ENCODE results near the gene ADRM1. TPM values are rescaled to one million over a fixed set of nuclear protein-coding genes. Genes with fewer than 3 reads are reported as not detected.

Gene ADRM1
- total and polyA plus RNA-seq, 2 of the 4 experiments (the other 2 are of a cell fraction), result 103 to 149 TPM

- no peaks in the 10 kb centered on the region for H3K4me1 ChIP-seq (ENCODE audit: control insufficient read depth, insufficient read depth, low read length)
- no peak overlapping the region for H2BK5ac ChIP-seq (ENCODE audit: low read depth, low read length, poor library complexity, severe bottlenecking)
- WGBS, 2 experiments (ENCODE audit: extremely low coverage in 2 of 2, insufficient read length in 1 of 2), result 95% methylated on average over 8 of the region's 19 CpGs; no CpG with 5 or more reads in 1 of the 2 experiments
- DNase-seq, result no peak
- no peak overlapping the region for H3K23ac ChIP-seq (ENCODE audit: low read depth, low read length)
- peaks cover 44% of the 10 kb centered on the region for H3K36me3 ChIP-seq (ENCODE audit: control insufficient read depth, insufficient read depth, low read length)
- no peak overlapping the region for H4K8ac ChIP-seq (ENCODE audit: low read depth in 2 of 2, low read length in 2 of 2)
- ChIA-PET CTCF (interaction anchor here (0.6 kb wide), 1 partner anchor 12 kb away, joined by 4 read pairs; no protein-coding TSS in a partner anchor), POLR2A (ENCODE audit: unreplicated experiment) (no interaction called here)
- H4K91ac ChIP-seq (ENCODE audit: insufficient read depth, low read depth, low read length), result no peak overlapping the region
- TF ChIP-seq CHD1 (IDR thresholded peaks at IDR 0.05; ENCODE audit: low read depth, low read length), result no peak
- no peak for TF ChIP-seq SMC3 (IDR thresholded peaks at IDR 0.05; ENCODE audit: low read depth, low read length)
- TF ChIP-seq RCOR1 (IDR thresholded peaks at IDR 0.05; ENCODE audit: insufficient replicate concordance, low read length), result no peak
- TF ChIP-seq USF2 (IDR thresholded peaks at IDR 0.05; ENCODE audit: low read depth, low read length), result no peak
- no peak for TF ChIP-seq BHLHE40 (IDR thresholded peaks at IDR 0.05; ENCODE audit: low read depth, low read length)
- no peak for TF ChIP-seq CTCF (conservative IDR thresholded peaks at IDR 0.05; ENCODE audit: low read depth, low read length)
- no peak for TF ChIP-seq POLR2A (IDR thresholded peaks at IDR 0.05; ENCODE audit: low read depth, low read length)
- TF ChIP-seq NFE2L2 (IDR thresholded peaks at IDR 0.05; ENCODE audit: low read depth, low read length), result no peak
- TF ChIP-seq MAFK (IDR thresholded peaks at IDR 0.05; ENCODE audit: low read depth, low read length), result no peak
- no peak for TF ChIP-seq RFX5 (IDR thresholded peaks at IDR 0.05; ENCODE audit: low read depth, low read length)
- TF ChIP-seq MAZ (IDR thresholded peaks at IDR 0.05; ENCODE audit: borderline replicate concordance, low read depth, low read length), result no peak
- no peak for TF ChIP-seq CEBPB (IDR thresholded peaks at IDR 0.05; ENCODE audit: low read depth, low read length)
- TF ChIP-seq FOS (IDR thresholded peaks at IDR 0.05; ENCODE audit: low read depth, low read length), result no peak
- no peak for TF ChIP-seq RAD21 (IDR thresholded peaks at IDR 0.05; ENCODE audit: low read length)
- TF ChIP-seq MXI1 (IDR thresholded peaks at IDR 0.05; ENCODE audit: borderline replicate concordance, low read depth, low read length), result no peak
- no peak for TF ChIP-seq ELK1 (IDR thresholded peaks at IDR 0.05; ENCODE audit: borderline replicate concordance, low read depth, low read length)
- no peak for ATAC-seq (ENCODE audit: low read depth)
- H3K4ac ChIP-seq (ENCODE audit: low read depth, low read length), result no peak overlapping the region
- H3K27ac ChIP-seq (ENCODE audit: insufficient read depth, low read length), result no peak overlapping the region
- no peak overlapping the region for H4K5ac ChIP-seq (ENCODE audit: low read depth, low read length)
- H3K4me3 ChIP-seq (ENCODE audit: insufficient read depth, low read depth, low read length), result no peak overlapping the region
- no peak overlapping the region for H2AFZ ChIP-seq (replicated peaks; ENCODE audit: low read length, poor library complexity)
- no peak overlapping the region for H3K9ac ChIP-seq (ENCODE audit: low read depth, low read length)
- no peak overlapping the region for H3K14ac ChIP-seq (replicated peaks; ENCODE audit: low read depth, low read length)
- no peak overlapping the region for H2BK20ac ChIP-seq (ENCODE audit: low read depth, low read length)
- H2BK15ac ChIP-seq (ENCODE audit: low read depth, low read length), result no peak overlapping the region
- no peaks in the 10 kb centered on the region for H3K27me3 ChIP-seq (ENCODE audit: control insufficient read depth, insufficient read depth, low read length)
- no peak overlapping the region for H3K4me2 ChIP-seq (ENCODE audit: low read depth, low read length)
- no peak overlapping the region for H3K56ac ChIP-seq (ENCODE audit: extremely low read depth, insufficient read depth, low read length)
- intact Hi-C loops (cut with micrococcal nuclease), result no loop called here
- no peaks in the 10 kb centered on the region for H3K9me1 ChIP-seq (ENCODE audit: insufficient read depth, low read length)
- no TSS peak for BruUV-seq (replicated peaks)
- no peak overlapping the region for H2AK9ac ChIP-seq (replicated peaks; ENCODE audit: low read depth, low read length, poor library complexity)
- H2BK120ac ChIP-seq (ENCODE audit: low read depth, low read length), result no peak overlapping the region
- H3K9me3 ChIP-seq (ENCODE audit: control insufficient read depth, insufficient read depth, low read length), result no peaks in the 10 kb centered on the region
- in situ Hi-C loops (cut with MboI; ENCODE audit: low sequenced_read_pairs), result no loop called here
- H3K18ac ChIP-seq (ENCODE audit: low read depth, low read length), result no peak overlapping the region
- no peak overlapping the region for H2AK5ac ChIP-seq (ENCODE audit: low read depth, low read length)
- dilution Hi-C loops (cut with HindIII; ENCODE audit: low sequenced_read_pairs, unreplicated experiment), result no loop called here
- no peaks in the 10 kb centered on the region for H3K79me1 ChIP-seq (ENCODE audit: low read depth in 1 of 2, low read length in 2 of 2)
- no peaks in the 10 kb centered on the region; the same call in 1 of the 2 replicates for H4K20me1 ChIP-seq (ENCODE audit: insufficient read depth, low read length)
These were observed 28.6 kb downstream of the ADRM1 start for GRCh38 chr20:62331347-62331746.
